Lung (tissue), 12 donors: ENCODE results near the gene COMMD6. TPM values are rescaled to one million over a fixed set of nuclear protein-coding genes. Genes with fewer than 3 reads are reported as not detected.

Experiments used
- ATAC-seq: fragments of 200-7000 bp; cut with Tn5 transposase; one replicate; pipeline ENCODE4 v1.9.1; 2020; ENCODE audit warnings: moderate number of reproducible peaks; ENCODE audit not compliant: insufficient read depth, low FRiP score
- DNase-seq, 3 donors: peaks; one replicate each; pipeline ENCODE4 v3.0.0-alpha.2; 2013 to 2017
- H3K27ac ChIP-seq, 2 donors: one replicate each; pipeline ENCODE4 v1.5.1; 2013; ENCODE audit warnings: mild to moderate bottlenecking in 2 of 2, moderate library complexity in 2 of 2, control low read depth in 1 of 2, inconsistent platforms in 1 of 2, low read depth in 1 of 2, low read length in 1 of 2
- H3K27me3 ChIP-seq, 3 donors: one replicate each; pipeline ENCODE4 v1.5.1; 2013; ENCODE audit warnings: low read length in 2 of 3; ENCODE audit not compliant: control insufficient read depth in 3 of 3, insufficient read depth in 3 of 3
- H3K36me3 ChIP-seq, 4 donors: one replicate each; pipeline ENCODE4 v1.5.1; 2013; ENCODE audit warnings: low read length in 4 of 4, mild to moderate bottlenecking in 1 of 4, moderate library complexity in 1 of 4; ENCODE audit not compliant: control insufficient read depth in 4 of 4, insufficient read depth in 4 of 4
- H3K4me1 ChIP-seq, 5 donors: one replicate each; pipeline ENCODE4 v1.5.1; 2013; ENCODE audit warnings: low read length in 5 of 5, mild to moderate bottlenecking in 2 of 5, moderate library complexity in 1 of 5; ENCODE audit not compliant: control insufficient read depth in 5 of 5, insufficient read depth in 5 of 5
- H3K4me3 ChIP-seq: one replicate; pipeline ENCODE4 v1.5.1; 2013; ENCODE audit warnings: mild to moderate bottlenecking, control low read depth, moderate library complexity
- H3K9ac ChIP-seq, 2 donors: one replicate each; pipeline ENCODE4 v1.5.1; 2013; ENCODE audit warnings: low read length in 2 of 2, control low read depth in 1 of 2; ENCODE audit not compliant: insufficient read depth in 1 of 2
- H3K9me3 ChIP-seq, 4 donors: one replicate each; pipeline ENCODE4 v1.5.1; 2013; ENCODE audit warnings: low read length in 3 of 4, mild to moderate bottlenecking in 1 of 4, moderate library complexity in 1 of 4; ENCODE audit not compliant: control insufficient read depth in 4 of 4, insufficient read depth in 3 of 4
- CTCF ChIP-seq: IDR thresholded peaks from 2 replicates; pipeline ENCODE4 v1.5.1; 2012; ENCODE audit warnings: mild to moderate bottlenecking; ENCODE audit errors: control extremely low read depth, extremely low read depth
- WGBS, 2 donors: extraction: QIAGEN DNeasy Blood & Tissue Kit; methylation state at CpG; one replicate each; pipeline ENCODE4 v1.1.7; 2013; 5-methylcytosine and 5-hydroxymethylcytosine counted together
- polyA plus RNA-seq, 2 donors: library from polyadenylated mRNA; stranded (reverse); fragments of 200-250 nt; gene quantifications; one replicate each; pipeline ENCODE4 v1.2.1, GENCODE V29; 2013
- total RNA-seq, 2 donors: library from RNA; depleted of rRNA in 1 of 2; stranded (reverse); fragments of >200 nt in 1 of 2; gene quantifications; one replicate each; pipeline ENCODE4 v1.2.1, GENCODE V29; 2014 to 2021
- donor health status: control.
- donor health status: control.
- donor health status: Bipolar disorder and iron deficiency.
- donor health status: healthy.
- donor health status: DM: yes; HTN: yes; CAD: no.

Gene COMMD6
- total and polyA plus RNA-seq, 4 donors = 61.0 to 167 (median 79.9) TPM

DNA sequence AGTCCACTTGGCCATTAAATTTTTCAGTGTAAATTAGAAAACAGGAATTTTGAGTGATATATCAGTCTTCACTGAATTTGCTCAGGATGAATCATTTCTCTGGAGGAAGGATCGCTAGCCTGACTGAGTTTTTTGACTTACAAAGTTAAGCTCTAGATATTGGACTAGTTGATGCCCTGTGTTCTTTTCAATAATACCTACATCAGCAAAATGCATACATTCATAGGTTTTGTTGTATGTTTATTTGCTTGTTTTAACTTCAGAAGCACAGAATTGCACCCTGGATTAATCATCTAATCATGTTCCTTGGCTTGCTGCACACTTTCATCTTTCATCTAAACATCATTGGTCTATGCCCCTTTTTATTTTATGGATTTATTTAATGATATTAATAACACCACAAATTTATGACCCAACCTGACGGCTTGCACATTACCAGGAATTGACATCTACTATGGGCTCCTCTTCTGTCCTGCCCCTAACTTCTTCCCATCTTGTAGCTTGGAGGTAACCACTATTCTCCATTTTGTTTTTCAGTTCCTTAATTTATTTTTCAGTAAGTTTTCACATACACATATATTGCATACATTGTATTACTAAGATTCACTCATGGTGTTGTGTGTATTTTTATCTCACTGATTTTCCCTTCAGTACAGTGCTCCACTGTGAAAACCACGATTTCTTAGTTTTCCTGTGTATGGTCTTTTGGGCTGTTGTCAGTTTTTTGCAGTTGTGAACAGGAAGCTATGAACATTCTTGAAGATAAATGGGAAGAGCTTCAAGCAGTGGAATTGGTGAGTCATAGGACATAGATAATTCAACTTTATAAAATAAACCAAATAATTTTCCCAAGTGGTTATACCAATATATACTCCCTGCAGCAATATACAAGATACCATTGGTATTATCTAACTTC lies 23.3 kb downstream of the COMMD6 start:
- Histone ChIP-seq H3K36me3 (no peaks in the 10 kb centered on the region), H3K9me3 (no peaks in the 10 kb centered on the region), H3K4me1 (no peaks in the 10 kb centered on the region), H3K9ac (no peak overlapping the region), H3K27ac (no peak overlapping the region), H3K27me3 (no peaks in the 10 kb centered on the region), H3K4me3 (no peak overlapping the region)
- WGBS, 2 donors = 77 to 78% methylated on average over 3 of the region's 3 CpGs
- DNase-seq (no peak), ATAC-seq (no peak)
- TF ChIP-seq CTCF = no peak

GRCh38 chr13:75513271-75513670 lies 24.4 kb downstream of the COMMD6 start:
- H3K27me3 ChIP-seq = no peaks in the 10 kb centered on the region
- DNase-seq (no peak), ATAC-seq (no peak)
- TF ChIP-seq CTCF = no peak
- H3K9me3 ChIP-seq = no peaks in the 10 kb centered on the region
- H3K36me3 ChIP-seq = no peaks in the 10 kb centered on the region
- no peaks in the 10 kb centered on the region for H3K4me1 ChIP-seq
- WGBS, 2 donors = 84 to 87% methylated on average over 5 of the region's 5 CpGs
- H3K4me3 ChIP-seq = no peak overlapping the region
- H3K9ac ChIP-seq = no peak overlapping the region
- H3K27ac ChIP-seq = no peak overlapping the region

DNA sequence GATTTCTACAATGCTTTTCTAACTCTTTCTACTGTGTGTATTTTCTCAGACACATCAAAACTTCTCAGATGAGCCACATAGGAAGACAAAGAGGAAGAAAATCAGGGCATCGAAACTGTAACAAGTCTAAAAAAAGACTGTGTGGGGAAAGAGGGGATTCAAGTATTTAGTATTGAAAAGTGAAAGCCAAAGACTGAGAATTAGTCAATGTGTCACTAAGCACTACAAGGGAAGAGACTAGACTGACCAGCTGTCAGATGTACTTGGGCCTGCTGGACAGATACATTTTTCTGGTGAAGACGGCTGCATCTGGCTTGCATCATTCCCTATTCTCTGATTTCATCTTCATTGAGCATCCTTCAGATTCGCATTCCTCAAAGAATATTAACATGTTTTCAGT lies 25.4 kb downstream of the COMMD6 start:
- DNase-seq = no peak

More for the DNA sequence above, 25.4 kb downstream of the COMMD6 start:
- whole genome bisulfite sequencing, 2 donors = 71 to 76% methylated on average over 3 of the region's 3 CpGs
- Histone ChIP-seq H3K36me3 (no peaks in the 10 kb centered on the region), H3K27me3 (no peaks in the 10 kb centered on the region), H3K9ac (no peak overlapping the region), H3K4me3 (no peak overlapping the region), H3K4me1 (peaks cover 0 to 4% (median 0%) of the 10 kb centered on the region in 5 donors), H3K9me3 (no peaks in the 10 kb centered on the region), H3K27ac (no peak overlapping the region)
- no peak for ATAC-seq
- no peak for TF ChIP-seq CTCF
